ENCODE measurements around the gene MAEL.

DNA sequence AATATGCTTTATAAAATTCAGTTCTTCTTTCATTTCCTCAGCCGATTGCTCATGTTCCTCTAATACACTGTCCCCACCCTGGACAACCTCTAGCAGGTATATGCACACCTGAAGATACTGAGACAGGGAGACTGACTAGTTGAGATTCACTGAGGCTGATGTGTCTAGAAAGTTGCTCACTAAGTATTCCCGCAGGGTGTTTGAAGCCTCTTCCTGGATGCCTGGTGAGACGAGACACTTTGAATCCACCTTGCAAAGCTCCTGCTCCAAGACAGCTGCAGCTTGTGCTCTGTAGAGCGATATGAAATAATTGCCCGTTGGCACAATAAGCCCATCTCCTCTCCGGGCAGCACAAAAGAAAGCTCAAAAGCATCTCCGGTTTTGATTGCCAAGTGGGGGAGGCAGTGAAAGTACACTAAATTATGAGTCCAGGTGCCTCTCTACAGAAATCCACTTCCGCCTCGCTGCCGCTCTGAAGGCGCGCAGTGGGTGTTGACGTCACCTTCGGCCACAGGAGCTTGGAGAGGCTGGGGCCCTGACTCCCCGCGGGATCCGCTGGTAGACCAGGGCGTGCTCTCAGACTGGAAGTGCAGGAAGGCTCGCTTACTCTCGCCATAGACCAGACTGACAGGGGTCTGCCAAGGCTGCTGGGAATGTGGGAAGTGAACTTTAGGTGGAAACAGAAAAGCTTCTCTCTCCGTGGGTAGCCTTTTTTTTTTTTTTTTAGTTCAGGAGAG, 54.8 kb downstream of the MAEL start:
- TF ChIP-seq, protein P1, sequence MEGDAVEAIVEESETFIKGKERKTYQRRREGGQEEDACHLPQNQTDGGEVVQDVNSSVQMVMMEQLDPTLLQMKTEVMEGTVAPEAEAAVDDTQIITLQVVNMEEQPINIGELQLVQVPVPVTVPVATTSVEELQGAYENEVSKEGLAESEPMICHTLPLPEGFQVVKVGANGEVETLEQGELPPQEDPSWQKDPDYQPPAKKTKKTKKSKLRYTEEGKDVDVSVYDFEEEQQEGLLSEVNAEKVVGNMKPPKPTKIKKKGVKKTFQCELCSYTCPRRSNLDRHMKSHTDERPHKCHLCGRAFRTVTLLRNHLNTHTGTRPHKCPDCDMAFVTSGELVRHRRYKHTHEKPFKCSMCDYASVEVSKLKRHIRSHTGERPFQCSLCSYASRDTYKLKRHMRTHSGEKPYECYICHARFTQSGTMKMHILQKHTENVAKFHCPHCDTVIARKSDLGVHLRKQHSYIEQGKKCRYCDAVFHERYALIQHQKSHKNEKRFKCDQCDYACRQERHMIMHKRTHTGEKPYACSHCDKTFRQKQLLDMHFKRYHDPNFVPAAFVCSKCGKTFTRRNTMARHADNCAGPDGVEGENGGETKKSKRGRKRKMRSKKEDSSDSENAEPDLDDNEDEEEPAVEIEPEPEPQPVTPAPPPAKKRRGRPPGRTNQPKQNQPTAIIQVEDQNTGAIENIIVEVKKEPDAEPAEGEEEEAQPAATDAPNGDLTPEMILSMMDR (IDR thresholded peaks at IDR 0.05), result no peak
- TF ChIP-seq EZH2 (IDR thresholded peaks at IDR 0.05; ENCODE audit: borderline replicate concordance, insufficient read depth, low read depth, low read length, poor library complexity, severe bottlenecking), result no peak

Data from B cell (primary cell).